OCI-LY7 (cell line): Measurements from ENCODE around the gene GZMM. TPM values are rescaled to one million over a fixed set of nuclear protein-coding genes. Genes with fewer than 3 reads are reported as not detected.

ENCODE experiments used
- BruUV-seq: library from RNA; stranded (reverse); fragments of 400-500 nt; replicated peaks from 2 replicates; lab custom pipeline; 2021; lab: Mats Ljungman, UMichigan
- CTCF ChIA-PET: fragments of 300-600 bp; sonication (Branson Sonifier 250); formaldehyde crosslinking; loops from one replicate; lab custom pipeline; 2022; ENCODE audit warnings: antibody characterized with exemption; ENCODE audit not compliant: unreplicated experiment; lab: Charles Lee
- POLR2A ChIA-PET: fragments of 300-600 bp; sonication (Branson Sonifier 250); formaldehyde crosslinking; loops from one replicate; lab custom pipeline; 2022; ENCODE audit warnings: antibody characterized with exemption; lab: Charles Lee
- DNase-seq: peaks from one replicate; pipeline ENCODE4 v3.0.0-alpha.2; 2015; ENCODE audit warnings: low spot score
- H2AFZ ChIP-seq: fragments of 200-600 bp; sonication (generic), shearing (Covaris generic); 2 replicates; pipeline ENCODE4 v1.6.1; 2014; ENCODE audit warnings: mild to moderate bottlenecking, antibody characterized with exemption, low read length, moderate library complexity
- H3K27ac ChIP-seq: fragments of 200-600 bp; sonication (generic); 2 replicates; pipeline ENCODE4 v1.5.1; 2014; ENCODE audit warnings: mixed run types, low read depth, mild to moderate bottlenecking, moderate library complexity, low read length, inconsistent platforms; ENCODE audit not compliant: poor library complexity, severe bottlenecking
- H3K36me3 ChIP-seq: fragments of 200-600 bp; sonication (generic); 2 replicates; pipeline ENCODE4 v1.6.1; 2014; ENCODE audit warnings: mild to moderate bottlenecking, antibody characterized with exemption, low read length, moderate library complexity, mixed read lengths; ENCODE audit not compliant: insufficient read depth
- H3K4me1 ChIP-seq: fragments of 200-600 bp; sonication (generic); 2 replicates; pipeline ENCODE4 v1.5.1; 2014; ENCODE audit warnings: mild to moderate bottlenecking, low read length; ENCODE audit not compliant: insufficient read depth, poor library complexity, severe bottlenecking
- H3K4me2 ChIP-seq: fragments of 200-600 bp; sonication (generic); 2 replicates; pipeline ENCODE4 v1.6.1; 2014; ENCODE audit warnings: mild to moderate bottlenecking, low read length
- H3K4me3 ChIP-seq: fragments of 200-600 bp; sonication (generic); 2 replicates; pipeline ENCODE4 v1.5.1; 2014; ENCODE audit warnings: mild to moderate bottlenecking, low read depth, low read length; ENCODE audit not compliant: poor library complexity, severe bottlenecking
- H3K79me2 ChIP-seq: fragments of 200-600 bp; sonication (generic); 2 replicates; pipeline ENCODE4 v1.6.1; 2016; ENCODE audit warnings: low read depth, mild to moderate bottlenecking, low read length, moderate library complexity, mixed read lengths; ENCODE audit not compliant: insufficient read depth
- H3K9me2 ChIP-seq: fragments of 200-600 bp; sonication (generic); 2 replicates; pipeline ENCODE4 v1.6.1; 2016; ENCODE audit warnings: mild to moderate bottlenecking, low read length, mixed read lengths; ENCODE audit not compliant: insufficient read depth
- H3K9me3 ChIP-seq: fragments of 200-600 bp; sonication (generic); 2 replicates; pipeline ENCODE4 v1.6.1; 2014; ENCODE audit warnings: mild to moderate bottlenecking, mixed run types, low read length, mixed read lengths
- H4K20me1 ChIP-seq: fragments of 200-600 bp; sonication (generic); 2 replicates; pipeline ENCODE4 v1.6.1; 2014; ENCODE audit warnings: mild to moderate bottlenecking, antibody characterized with exemption, low read length, moderate library complexity, mixed read lengths; ENCODE audit not compliant: insufficient read depth
- EZH2phosphoT487 ChIP-seq: fragments of 200-600 bp; sonication (generic); IDR thresholded peaks from 2 replicates; pipeline ENCODE4 v1.6.1; 2018; ENCODE audit warnings: low read depth, borderline replicate concordance, mild to moderate bottlenecking, mixed run types, antibody characterized with exemption, low read length, moderate library complexity, mixed read lengths
- intact Hi-C: fragments of 100-400 bp; cut with micrococcal nuclease; formaldehyde crosslinking; loops from one replicate; pipeline ENCODE4 v1.10.0; 2022; ENCODE audit not compliant: unreplicated experiment
- total RNA-seq, 2 experiments: library from RNA; depleted of rRNA in 1 of 2; stranded (reverse); fragments of >200 nt in 1 of 2; shearing (Covaris generic) in 1 of 2; gene quantifications; 2 replicates each; pipeline ENCODE4 v1.2.3, GENCODE V29; 2014 to 2022
- TF ChIP-seq, protein P1 (sequence below): fragments of 200-600 bp; sonication (generic); conservative IDR thresholded peaks from 2 replicates; pipeline ENCODE4 v1.5.1; 2014; ENCODE audit warnings: mild to moderate bottlenecking, antibody characterized with exemption, low read length, moderate library complexity, mixed read lengths

GZMM gene
- total RNA-seq, 2 experiments from 2014 or later = not detected

DNA sequence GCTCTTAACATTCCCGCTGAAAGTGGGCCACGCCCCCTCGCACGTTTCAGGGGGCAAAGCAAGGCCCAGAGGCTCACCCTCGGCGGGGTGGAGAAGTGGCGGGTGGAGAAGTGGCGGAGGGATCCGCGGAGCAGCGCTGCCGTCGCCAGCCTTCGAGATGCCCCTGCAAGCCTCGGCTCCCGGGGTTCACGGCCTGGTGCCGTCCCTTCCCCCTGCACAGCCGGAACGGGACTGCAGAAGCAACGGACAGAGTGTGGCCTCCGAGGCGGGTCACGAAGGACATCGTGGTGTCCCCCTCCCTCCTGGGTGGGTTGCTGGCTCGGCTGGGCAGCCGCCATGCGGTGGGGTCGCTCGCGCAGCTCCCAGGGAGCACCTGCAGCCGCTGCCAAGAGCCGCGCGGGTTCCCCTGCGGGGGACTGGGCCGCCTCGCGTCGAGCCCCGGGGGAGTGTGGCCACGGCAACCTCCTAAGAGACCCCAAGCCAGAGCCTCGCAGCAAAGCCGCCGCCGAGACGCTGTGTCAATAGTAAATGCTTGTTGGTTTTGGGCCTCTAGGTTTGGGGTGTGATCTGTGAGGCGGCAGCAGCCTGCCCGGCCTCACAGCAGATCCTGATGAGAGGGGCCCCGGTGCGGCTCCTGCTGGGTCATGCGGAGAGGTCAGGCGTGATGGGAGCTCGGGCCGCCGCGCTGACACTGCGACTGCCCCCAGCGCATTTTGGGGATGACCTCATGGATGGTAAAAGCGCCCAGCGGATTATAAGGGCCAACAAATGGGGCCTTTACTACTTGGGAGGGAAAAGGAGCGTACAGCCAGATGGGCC, 31.1 kb upstream of the GZMM start:
- Histone ChIP-seq H3K9me2 (no peaks in the 10 kb centered on the region), H3K4me3 (no peak overlapping the region), H3K79me2 (peaks cover 6% of the 10 kb centered on the region; the same call in 1 of the 2 replicates), H3K9me3 (no peaks in the 10 kb centered on the region), H4K20me1 (no peaks in the 10 kb centered on the region), H3K4me1 (peaks cover 27% of the 10 kb centered on the region), H3K36me3 (peaks cover 12% of the 10 kb centered on the region), H3K4me2 (no peak overlapping the region), H3K27ac (no peak overlapping the region), H2AFZ (no peak overlapping the region)
- no TSS peak for BruUV-seq
- CTCF ChIA-PET = no interaction called here
- TF ChIP-seq, protein P1, sequence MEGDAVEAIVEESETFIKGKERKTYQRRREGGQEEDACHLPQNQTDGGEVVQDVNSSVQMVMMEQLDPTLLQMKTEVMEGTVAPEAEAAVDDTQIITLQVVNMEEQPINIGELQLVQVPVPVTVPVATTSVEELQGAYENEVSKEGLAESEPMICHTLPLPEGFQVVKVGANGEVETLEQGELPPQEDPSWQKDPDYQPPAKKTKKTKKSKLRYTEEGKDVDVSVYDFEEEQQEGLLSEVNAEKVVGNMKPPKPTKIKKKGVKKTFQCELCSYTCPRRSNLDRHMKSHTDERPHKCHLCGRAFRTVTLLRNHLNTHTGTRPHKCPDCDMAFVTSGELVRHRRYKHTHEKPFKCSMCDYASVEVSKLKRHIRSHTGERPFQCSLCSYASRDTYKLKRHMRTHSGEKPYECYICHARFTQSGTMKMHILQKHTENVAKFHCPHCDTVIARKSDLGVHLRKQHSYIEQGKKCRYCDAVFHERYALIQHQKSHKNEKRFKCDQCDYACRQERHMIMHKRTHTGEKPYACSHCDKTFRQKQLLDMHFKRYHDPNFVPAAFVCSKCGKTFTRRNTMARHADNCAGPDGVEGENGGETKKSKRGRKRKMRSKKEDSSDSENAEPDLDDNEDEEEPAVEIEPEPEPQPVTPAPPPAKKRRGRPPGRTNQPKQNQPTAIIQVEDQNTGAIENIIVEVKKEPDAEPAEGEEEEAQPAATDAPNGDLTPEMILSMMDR = no peak
- TF ChIP-seq EZH2phosphoT487 = no peak
- DNase-seq = no peak
- POLR2A ChIA-PET = no interaction called here
- intact Hi-C loops = no loop called here

DNA sequence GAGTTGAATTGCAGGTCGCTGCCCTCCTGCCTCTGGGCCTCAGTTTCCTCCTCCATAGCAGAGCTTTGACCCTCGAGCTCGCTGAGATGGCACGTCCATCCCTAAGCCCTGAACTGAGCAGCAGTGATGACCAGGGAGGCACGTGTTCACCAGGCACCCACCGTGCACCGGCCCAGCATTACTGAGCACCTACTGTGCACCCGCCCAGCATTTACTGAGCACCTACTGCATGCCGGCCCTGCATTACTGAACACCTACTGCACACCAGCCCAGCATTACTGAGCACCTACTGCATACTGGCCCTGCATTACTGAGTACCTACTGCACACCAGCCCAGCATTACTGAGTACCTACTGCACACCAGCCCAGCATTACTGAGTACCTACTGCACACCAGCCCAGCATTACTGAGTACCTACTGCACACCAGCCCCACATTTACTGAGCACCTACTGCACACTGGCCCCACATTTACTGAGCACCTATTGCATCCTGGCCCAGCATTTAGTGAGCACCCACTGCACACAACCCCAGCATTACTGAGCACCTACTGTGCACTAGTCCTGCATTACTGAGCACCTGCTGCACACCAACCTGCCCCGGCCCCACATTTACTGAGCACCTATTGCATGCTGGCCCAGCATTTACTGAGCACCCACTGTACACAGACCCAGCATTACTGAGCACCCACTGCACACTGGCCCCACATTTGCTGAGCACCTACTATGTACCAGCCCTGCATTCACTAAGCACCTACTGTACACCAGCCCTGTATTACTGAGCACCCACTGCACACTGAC, 30.3 kb upstream of the GZMM start:
- no peak overlapping the region for H3K4me3 ChIP-seq
- no peak overlapping the region for H2AFZ ChIP-seq
- no peaks in the 10 kb centered on the region for H3K9me3 ChIP-seq
- no peak for DNase-seq
- H3K36me3 ChIP-seq = peaks cover 12% of the 10 kb centered on the region
- H3K4me1 ChIP-seq = peaks cover 22% of the 10 kb centered on the region
- BruUV-seq = no TSS peak
- ChIA-PET CTCF (no interaction called here), POLR2A (no interaction called here)
- H3K79me2 ChIP-seq = no peaks in the 10 kb centered on the region
- no peaks in the 10 kb centered on the region for H4K20me1 ChIP-seq
- intact Hi-C loops = no loop called here
- H3K9me2 ChIP-seq = no peaks in the 10 kb centered on the region
- TF ChIP-seq, protein P1 = no peak
- no peak for TF ChIP-seq EZH2phosphoT487
- no peak overlapping the region for H3K27ac ChIP-seq
- no peak overlapping the region for H3K4me2 ChIP-seq
